Liver (tissue), 9 donors: ENCODE results near the gene WIPF1. TPM values are rescaled to one million over a fixed set of nuclear protein-coding genes. Genes with fewer than 3 reads are reported as not detected.

Source experiments
- DNase-seq: peaks from one replicate; pipeline ENCODE4 v3.0.0-alpha.2; 2017; ENCODE audit warnings: low spot score
- H3K27ac ChIP-seq, 2 donors: one replicate each; pipeline ENCODE4 v1.7.0; 2013; ENCODE audit warnings: inconsistent platforms in 2 of 2, low read length in 2 of 2, control low read depth in 1 of 2, low read depth in 1 of 2, mild to moderate bottlenecking in 1 of 2
- H3K27me3 ChIP-seq, 4 donors: one replicate each; pipeline versions ENCODE4 v1.6.1 to v1.7.0; 2013; ENCODE audit warnings: low read length in 3 of 4, inconsistent platforms in 1 of 4, mild to moderate bottlenecking in 1 of 4, moderate library complexity in 1 of 4; ENCODE audit not compliant: control insufficient read depth in 4 of 4, insufficient read depth in 4 of 4
- H3K36me3 ChIP-seq, 4 donors: one replicate each; pipeline versions ENCODE4 v1.6.1 to v1.7.0; 2013; ENCODE audit warnings: low read length in 3 of 4, mild to moderate bottlenecking in 3 of 4, low read depth in 1 of 4, moderate library complexity in 1 of 4; ENCODE audit not compliant: control insufficient read depth in 4 of 4, insufficient read depth in 3 of 4
- H3K4me1 ChIP-seq, 4 donors: one replicate each; pipeline versions ENCODE4 v1.6.1 to v1.7.0; 2013; ENCODE audit warnings: low read length in 3 of 4, mild to moderate bottlenecking in 3 of 4, moderate library complexity in 1 of 4; ENCODE audit not compliant: control insufficient read depth in 4 of 4, insufficient read depth in 4 of 4
- H3K4me3 ChIP-seq, 3 donors: one replicate each; pipeline versions ENCODE4 v1.6.1 to v1.7.0; 2013; ENCODE audit warnings: low read length in 3 of 3, control low read depth in 1 of 3, low read depth in 1 of 3, mild to moderate bottlenecking in 1 of 3
- H3K9ac ChIP-seq, 2 donors: one replicate each; pipeline ENCODE4 v1.7.0; 2013; ENCODE audit warnings: low read length in 2 of 2, mild to moderate bottlenecking in 2 of 2, moderate library complexity in 2 of 2, control low read depth in 1 of 2, low read depth in 1 of 2
- H3K9me3 ChIP-seq, 4 donors: one replicate each; pipeline versions ENCODE4 v1.6.1 to v1.7.0; 2013; ENCODE audit warnings: low read length in 3 of 4; ENCODE audit not compliant: control insufficient read depth in 4 of 4
- ATF3 ChIP-seq: IDR thresholded peaks from 2 replicates; pipeline ENCODE4 v1.6.1; 2016; ENCODE audit warnings: antibody characterized with exemption
- EGR1 ChIP-seq, 2 donors: IDR thresholded peaks; 2 replicates each; pipeline ENCODE4 v1.6.1; 2016 to 2018; ENCODE audit warnings: antibody characterized with exemption in 2 of 2, low read depth in 2 of 2
- FOXA1 ChIP-seq: IDR thresholded peaks from 2 replicates; pipeline ENCODE4 v1.6.1; 2016; ENCODE audit warnings: antibody characterized with exemption
- FOXA2 ChIP-seq: IDR thresholded peaks from 2 replicates; pipeline ENCODE4 v1.6.1; 2016; ENCODE audit warnings: antibody characterized with exemption
- GABPA ChIP-seq, 2 donors: IDR thresholded peaks in 1 of 2; conservative IDR thresholded peaks in 1 of 2; 2 replicates each; pipeline ENCODE4 v1.6.1; 2016; ENCODE audit warnings: antibody characterized with exemption in 2 of 2, mild to moderate bottlenecking in 1 of 2, moderate library complexity in 1 of 2
- HNF4A ChIP-seq, 2 donors: conservative IDR thresholded peaks; 2 replicates each; pipeline ENCODE4 v1.6.1; 2016; ENCODE audit warnings: antibody characterized with exemption in 2 of 2, mild to moderate bottlenecking in 2 of 2
- HNF4G ChIP-seq: IDR thresholded peaks from 2 replicates; pipeline ENCODE4 v1.6.1; 2016; ENCODE audit warnings: antibody characterized with exemption
- JUND ChIP-seq, 2 donors: IDR thresholded peaks; 2 replicates each; pipeline ENCODE4 v1.6.1; 2016; ENCODE audit warnings: antibody characterized with exemption in 2 of 2
- MAX ChIP-seq: IDR thresholded peaks from 2 replicates; pipeline ENCODE4 v1.6.1; 2016; ENCODE audit warnings: antibody characterized with exemption
- NR2F2 ChIP-seq: IDR thresholded peaks from 2 replicates; pipeline ENCODE4 v1.6.1; 2016; ENCODE audit warnings: antibody characterized with exemption
- RAD21 ChIP-seq, 2 donors: IDR thresholded peaks; 2 replicates each; pipeline ENCODE4 v1.6.1; 2016; ENCODE audit warnings: antibody characterized with exemption in 2 of 2, mild to moderate bottlenecking in 2 of 2
- REST ChIP-seq: IDR thresholded peaks from 2 replicates; pipeline ENCODE4 v1.6.1; 2016; ENCODE audit warnings: antibody characterized with exemption, mild to moderate bottlenecking
- RXRA ChIP-seq, 2 donors: IDR thresholded peaks; 2 replicates each; pipeline ENCODE4 v1.6.1; 2017 to 2018; ENCODE audit warnings: antibody characterized with exemption in 2 of 2, mild to moderate bottlenecking in 1 of 2
- SP1 ChIP-seq: IDR thresholded peaks from 2 replicates; pipeline ENCODE4 v1.6.1; 2018; ENCODE audit warnings: antibody characterized with exemption, mild to moderate bottlenecking
- TAF1 ChIP-seq: conservative IDR thresholded peaks from 2 replicates; pipeline ENCODE4 v1.6.1; 2016; ENCODE audit warnings: antibody characterized with exemption, mild to moderate bottlenecking
- YY1 ChIP-seq: IDR thresholded peaks from 2 replicates; pipeline ENCODE4 v1.6.1; 2016; ENCODE audit warnings: antibody characterized with exemption, mild to moderate bottlenecking
- ZBTB33 ChIP-seq: IDR thresholded peaks from 2 replicates; pipeline ENCODE4 v1.6.1; 2016; ENCODE audit warnings: antibody characterized with exemption
- WGBS: extraction: QIAGEN DNeasy Blood & Tissue Kit; methylation state at CpG from one replicate; pipeline ENCODE4 v1.1.7; 2013; 5-methylcytosine and 5-hydroxymethylcytosine counted together
- polyA plus RNA-seq, 2 donors: library from polyadenylated mRNA; stranded (reverse) in 1 of 2; unstranded in 1 of 2; fragments of 200-250 nt in 1 of 2; fragments of >200 nt in 1 of 2; fragmentation: Nextera tagmentation in 1 of 2; extraction: Ambion mirVana in 1 of 2; gene quantifications; one replicate each; pipeline versions ENCODE4 v1.2.1 to v1.2.3, GENCODE V29; 2013 to 2015
- total RNA-seq, 2 donors: library from RNA; depleted of rRNA; stranded (reverse); fragments of >200 nt; gene quantifications; one replicate each; pipeline ENCODE4 v1.2.3, GENCODE V29; 2014
- donor health status: healthy.
- donor health status: healthy.
- donor health status: healthy.
- donor health status: healthy.
- donor health status: healthy.

Gene WIPF1
- total and polyA plus RNA-seq, 4 donors: 4.7 to 7.7 (median 6.3) TPM

- 50% methylated on average over 5 of the region's 5 CpGs for WGBS
- H3K27ac ChIP-seq: peak overlapping the region; percentile 48 to 64
These were observed 85.9 kb downstream of the WIPF1 start for GRCh38 chr2:174511580-174512260.

More at GRCh38 chr2:174511580-174512260, 85.9 kb downstream of the WIPF1 start:
- Histone ChIP-seq H3K36me3 (no peaks in the 10 kb centered on the region), H3K27me3 (no peaks in the 10 kb centered on the region), H3K9ac (peak overlapping the region in 1 of 2 donors; percentile 53), H3K9me3 (peaks cover 0 to 8% (median 3%) of the 10 kb centered on the region in 4 donors), H3K4me3 (peak overlapping the region in 1 of 3 donors; percentile 22), H3K4me1 (peaks cover 0 to 15% (median 7%) of the 10 kb centered on the region in 4 donors)
- TF ChIP-seq RAD21 (IDR thresholded peaks at IDR 0.05) (no peak), HNF4A (conservative IDR thresholded peaks at IDR 0.05) (peak; percentile 91 to 92), ZBTB33 (no peak), HNF4G (peak; percentile 59), REST (peak; percentile 37), MAX (peak; percentile 27), YY1 (peak; percentile 50), ATF3 (no peak), TAF1 (no peak), SP1 (peak; percentile 82), NR2F2 (no peak), FOXA2 (no peak), EGR1 (IDR thresholded peaks at IDR 0.05; ENCODE audit: low read depth in 2 of 2) (no peak), FOXA1 (no peak), JUND (IDR thresholded peaks at IDR 0.05) (no peak), GABPA (IDR thresholded peaks at IDR 0.05 in 1 of 2, conservative IDR thresholded peaks at IDR 0.05 in 1 of 2) (peak in 1 of 2 donors; percentile 65), RXRA (IDR thresholded peaks at IDR 0.05) (peak; percentile 19 to 42)
- DNase-seq: no peak
